GM19099 (cell line): Measurements from ENCODE around the gene IQCC.
A peak's percentile ranks its signal among the peaks of the same experiment; 100 is the strongest.

Experiments used
- POLR2A ChIP-seq: IDR thresholded peaks from 3 replicates; pipeline ENCODE4 v1.6.1; 2011; ENCODE audit warnings: low read depth; ENCODE audit not compliant: insufficient read length; ENCODE audit errors: extremely low read depth

IQCC gene

GRCh38 chr1:32186491-32186890 lies 19.0 kb upstream of the IQCC start:
- TF ChIP-seq POLR2A = no peak

- no peak for TF ChIP-seq POLR2A
Measured at GRCh38 chr1:32187850-32188249, 17.6 kb upstream of the IQCC start.

- TF ChIP-seq POLR2A = no peak
Measured at GRCh38 chr1:32192220-32192948, 13.1 kb upstream of the IQCC start.

GRCh38 chr1:32194984-32195383 lies 10.5 kb upstream of the IQCC start:
- TF ChIP-seq POLR2A = no peak

- TF ChIP-seq POLR2A = no peak
Measured at GRCh38 chr1:32195531-32195930, 9.9 kb upstream of the IQCC start.

GRCh38 chr1:32195972-32196823 lies 9.3 kb upstream of the IQCC start:
- no peak for TF ChIP-seq POLR2A

GRCh38 chr1:32197074-32197473 lies 8.4 kb upstream of the IQCC start:
- no peak for TF ChIP-seq POLR2A

- TF ChIP-seq POLR2A = no peak
Measured at GRCh38 chr1:32197837-32198236, 7.6 kb upstream of the IQCC start.

GRCh38 chr1:32198237-32199042 lies 7.0 kb upstream of the IQCC start:
- peak; percentile 30 for TF ChIP-seq POLR2A

GRCh38 chr1:32199043-32199716 lies 6.3 kb upstream of the IQCC start:
- TF ChIP-seq POLR2A = no peak

GRCh38 chr1:32199717-32200072 lies 5.8 kb upstream of the IQCC start:
- TF ChIP-seq POLR2A = no peak

GRCh38 chr1:32200226-32201010 lies 5.1 kb upstream of the IQCC start, which contains the start of gene CCDC28B:
TSS of gene CCDC28B (plus strand) at chr1:32200595. CDS start at chr1:32201936, 1,341 bp downstream.
- TF ChIP-seq POLR2A = no peak

- peak; percentile 52 for TF ChIP-seq POLR2A
Measured at GRCh38 chr1:32201011-32201855, 4.2 kb upstream of the IQCC start.
